Heart left ventricle (tissue), 16 donors: ENCODE measurements around the gene GPR141. TPM values are rescaled to one million over a fixed set of nuclear protein-coding genes. Genes with fewer than 3 reads are reported as not detected.

Source experiments
- ATAC-seq, 4 donors: fragments of 200-7000 bp; cut with Tn5 transposase; one replicate each; pipeline ENCODE4 v1.9.1; 2020 to 2022; ENCODE audit warnings: moderate library complexity in 4 of 4, mild to moderate bottlenecking in 3 of 4, moderate number of reproducible peaks in 1 of 4
- DNase-seq, 5 donors: peaks; one replicate each; pipeline ENCODE4 v3.0.0-alpha.2; 2020
- H3K27ac ChIP-seq, 12 donors: fragments of 200-600 bp; sonication (generic) in 4 of 12; one replicate each; pipeline versions ENCODE4 v1.5.0 to v1.8.0; 2016 to 2022; ENCODE audit warnings: mild to moderate bottlenecking in 2 of 12
- H3K27me3 ChIP-seq, 9 donors: fragments of 200-600 bp; sonication (generic) in 2 of 9; one replicate each; pipeline versions ENCODE4 v1.5.1 to v1.8.0; 2016 to 2022; ENCODE audit warnings: mild to moderate bottlenecking in 3 of 9
- H3K36me3 ChIP-seq, 9 donors: fragments of 200-600 bp; sonication (generic) in 2 of 9; one replicate each; pipeline versions ENCODE4 v1.5.0 to v1.8.0; 2018 to 2022; ENCODE audit warnings: mild to moderate bottlenecking in 2 of 9
- H3K4me1 ChIP-seq, 12 donors: fragments of 200-600 bp; sonication (generic) in 4 of 12; one replicate each; pipeline versions ENCODE4 v1.5.0 to v1.8.0; 2016 to 2022; ENCODE audit warnings: mild to moderate bottlenecking in 3 of 12
- H3K4me3 ChIP-seq, 12 donors: fragments of 200-600 bp; sonication (generic) in 4 of 12; one replicate each; pipeline versions ENCODE4 v1.5.0 to v1.8.0; 2017 to 2022; ENCODE audit warnings: mild to moderate bottlenecking in 9 of 12, moderate library complexity in 4 of 12
- H3K9me3 ChIP-seq, 12 donors: fragments of 200-600 bp; sonication (generic) in 4 of 12; one replicate each; pipeline versions ENCODE4 v1.5.0 to v1.8.0; 2016 to 2022; ENCODE audit warnings: mild to moderate bottlenecking in 1 of 12
- CTCF ChIP-seq, 12 donors: fragments of 200-600 bp; sonication (generic) in 4 of 12; IDR thresholded peaks; one replicate each; pipeline versions ENCODE4 v1.5.0 to v1.8.0; 2018 to 2022; ENCODE audit warnings: antibody characterized with exemption in 12 of 12, mild to moderate bottlenecking in 5 of 12
- POLR2A ChIP-seq, 2 donors: fragments of 450-650 bp; IDR thresholded peaks; one replicate each; pipeline ENCODE4 v1.6.1; 2017; ENCODE audit warnings: antibody characterized with exemption in 2 of 2, mild to moderate bottlenecking in 2 of 2, moderate library complexity in 2 of 2
- WGBS, 4 donors: extraction: QIAGEN DNeasy Blood & Tissue Kit in 2 of 4; methylation state at CpG; one replicate each; pipeline versions ENCODE4 v1.1.5 to v1.1.7; 2013 to 2018; 5-methylcytosine and 5-hydroxymethylcytosine counted together
- intact Hi-C, 10 donors: fragments of 100-400 bp; cut with DNase I; formaldehyde crosslinking; loops; one replicate each; pipeline versions ENCODE4 v1.11.1 to v1.14.2; 2022
- polyA plus RNA-seq, 2 donors: library from polyadenylated mRNA; stranded (reverse); fragments of 200-250 nt; gene quantifications; one replicate each; pipeline ENCODE4 v1.2.3, GENCODE V29; 2013
- total RNA-seq, 9 donors: library from RNA; depleted of rRNA in 2 of 9; stranded (reverse); fragments of >200 nt in 2 of 9; fragmentation: NEBNext Ultra II Directional in 3 of 9; extraction: Animal tissue kit (Norgen Biotek cat#: 25700) in 3 of 9; gene quantifications; one replicate each; pipeline versions ENCODE4 v1.1.0 to v1.2.4, GENCODE V29; 2016 to 2023
- donor health status: ischemic (EF 13 %, LVEDD 7.1; RV severe dilation, severe dysfunction).
- donor health status: healthy with polysubstance abuse.
- donor health status: DM: no; HTN: yes; CAD: no.
- donor health status: DM: no; HTN: no; CAD: no.
- donor health status: ischemic (EF 25% LVEDD 6.9; RV normal size, moderate dysfunction).
- donor health status: ischemic (EF 25% LVEDD 5.7; RV mildly dilated, moderate dysfunction).
- donor health status: healthy.
- donor health status: DM: yes; HTN: yes; CAD: no.
- donor health status: ischemic (EF 35%, LVEDD 5.7; RV mildly dilated, moderate dysfunction).
- donor health status: nonischemic (EF 11% LVEDD 7.7; RV severe dilation, severe dysfunction).
- donor health status: DM: yes; HTN: yes; CAD: no.
- donor health status: PGD.
- donor health status: ischemic (EF 29% LVEDD 5.4; RV normal size, mild dysfunction).
- donor health status: nonischemic (EF 23%, LVEDD 6.1; RV moderate dilation, normal function).

GPR141 gene
- total and polyA plus RNA-seq, 11 donors: 0.11 to 5.2 (median 0.53) TPM; not detected in 3

GRCh38 chr7:37684927-37685326 lies 1.4 kb downstream of the GPR141 start:
- ATAC-seq: no peak
- WGBS, 4 donors: 79 to 88% (median 81%) methylated on average over 1 of the region's 1 CpG
- Histone ChIP-seq H3K36me3 (no peaks in the 10 kb centered on the region), H3K27ac (peak overlapping the region in 1 of 12 donors; percentile 79), H3K4me3 (peak overlapping the region in 2 of 12 donors; percentile 18 to 42), H3K27me3 (no peaks in the 10 kb centered on the region), H3K4me1 (peaks cover 0 to 26% (median 0%) of the 10 kb centered on the region in 12 donors), H3K9me3 (no peaks in the 10 kb centered on the region)
- TF ChIP-seq POLR2A (IDR thresholded peaks at IDR 0.05) (no peak), CTCF (IDR thresholded peaks at IDR 0.05) (no peak)
- no peak for DNase-seq
- intact Hi-C loops: no loop called here

GRCh38 chr7:37686556-37687345 lies 3.2 kb downstream of the GPR141 start:
- DNase-seq: no peak
- 76 to 83% (median 82%) methylated on average over 4 of the region's 4 CpGs for WGBS, 4 donors
- no peaks in the 10 kb centered on the region for H3K27me3 ChIP-seq
- intact Hi-C loops: no loop called here
- peaks cover 0 to 32% (median 0%) of the 10 kb centered on the region in 12 donors for H3K4me1 ChIP-seq
- H3K4me3 ChIP-seq: no peak overlapping the region
- ATAC-seq: no peak
- TF ChIP-seq CTCF (IDR thresholded peaks at IDR 0.05) (no peak), POLR2A (IDR thresholded peaks at IDR 0.05) (no peak)
- H3K36me3 ChIP-seq: no peaks in the 10 kb centered on the region
- H3K9me3 ChIP-seq: no peaks in the 10 kb centered on the region
- H3K27ac ChIP-seq: peak overlapping the region in 1 of 12 donors; percentile 2

- H3K27me3 ChIP-seq: no peaks in the 10 kb centered on the region
- TF ChIP-seq CTCF (IDR thresholded peaks at IDR 0.05) (no peak), POLR2A (IDR thresholded peaks at IDR 0.05) (no peak)
- H3K36me3 ChIP-seq: no peaks in the 10 kb centered on the region
- H3K4me3 ChIP-seq: peak overlapping the region in 3 of 12 donors; percentile 10 to 43 (median 11)
- 73 to 88% (median 79%) methylated on average over 11 of the region's 11 CpGs for WGBS, 4 donors
- intact Hi-C loops: no loop called here
- DNase-seq (no peak), ATAC-seq (peak in 2 of 4 donors; percentile 41 to 61)
- peak overlapping the region in 1 of 12 donors; percentile 77 for H3K27ac ChIP-seq
- no peaks in the 10 kb centered on the region for H3K9me3 ChIP-seq
- H3K4me1 ChIP-seq: peaks cover 0 to 39% (median 0%) of the 10 kb centered on the region in 12 donors
These were observed 6.6 kb downstream of the GPR141 start for GRCh38 chr7:37690206-37690605.

- intact Hi-C loops: no loop called here
- DNase-seq: peak in 2 of 5 donors; percentile 37 to 56
- no peaks in the 10 kb centered on the region for H3K36me3 ChIP-seq
- TF ChIP-seq POLR2A (IDR thresholded peaks at IDR 0.05): no peak
- TF ChIP-seq CTCF (IDR thresholded peaks at IDR 0.05): no peak
- ATAC-seq: peak in 2 of 4 donors; percentile 26 to 73
- H3K27ac ChIP-seq: peak overlapping the region in 1 of 12 donors; percentile 43
- H3K4me3 ChIP-seq: no peak overlapping the region
- H3K4me1 ChIP-seq: peaks cover 0 to 25% (median 0%) of the 10 kb centered on the region in 12 donors
- H3K27me3 ChIP-seq: no peaks in the 10 kb centered on the region
- 82 to 92% (median 85%) methylated on average over 4 of the region's 4 CpGs for WGBS, 4 donors
- no peaks in the 10 kb centered on the region for H3K9me3 ChIP-seq
These were observed 10.9 kb downstream of the GPR141 start for GRCh38 chr7:37694208-37695094.
